Prostate gland (tissue), 2 donors: Measurements from ENCODE around the gene BHLHA15. TPM values are rescaled to one million over a fixed set of nuclear protein-coding genes. Genes with fewer than 3 reads are reported as not detected.

ENCODE experiments used
- DNase-seq: peaks from one replicate; pipeline ENCODE4 v3.0.0-alpha.2; 2019; ENCODE audit warnings: low spot score
- H3K27ac ChIP-seq, 2 donors: fragments of 200-600 bp; sonication (generic); 2 replicates each; pipeline ENCODE4 v1.5.1; 2017 to 2019
- H3K27me3 ChIP-seq: fragments of 200-600 bp; sonication (generic); replicated peaks from 2 replicates; pipeline ENCODE4 v1.5.1; 2019; ENCODE audit not compliant: insufficient read depth
- H3K36me3 ChIP-seq, 2 donors: fragments of 200-600 bp; sonication (generic); 1 replicate in 1 of 2; 2 replicates in 1 of 2; pipeline versions ENCODE4 v1.5.1 to v1.8.1; 2017 to 2019
- H3K4me1 ChIP-seq: fragments of 200-600 bp; sonication (generic); replicated peaks from 2 replicates; pipeline ENCODE4 v1.5.1; 2019
- H3K4me3 ChIP-seq, 2 donors: fragments of 200-600 bp; sonication (generic); 2 replicates each; pipeline ENCODE4 v1.5.1; 2017 to 2019
- H3K9me3 ChIP-seq: fragments of 200-600 bp; sonication (generic); 2 replicates; pipeline ENCODE4 v1.5.1; 2017
- POLR2A ChIP-seq: fragments of 450-650 bp; IDR thresholded peaks from one replicate; pipeline ENCODE4 v1.6.1; 2016; ENCODE audit warnings: antibody characterized with exemption, mild to moderate bottlenecking
- POLR2AphosphoS5 ChIP-seq: sonication (generic); formaldehyde crosslinking; IDR thresholded peaks from one replicate; pipeline ENCODE4 v1.6.1; 2017; ENCODE audit warnings: antibody characterized with exemption
- WGBS: methylation state at CpG from one replicate; pipeline ENCODE4 v1.1.5; 2018; 5-methylcytosine and 5-hydroxymethylcytosine counted together
- intact Hi-C: fragments of 100-400 bp; cut with DNase I; formaldehyde crosslinking; loops from one replicate; pipeline ENCODE4 v1.14.2; 2022
- total RNA-seq, 2 donors: library from RNA; depleted of rRNA; stranded (reverse); fragments of >200 nt; gene quantifications; one replicate each; pipeline ENCODE4 v1.1.0, GENCODE V29; 2016
- TF ChIP-seq, protein P1 (sequence below), 4 experiments: fragments of 200-600 bp in 2 of 4; fragments of 450-650 bp in 2 of 4; sonication (generic) in 2 of 4; IDR thresholded peaks; 1 replicate in 3 of 4; 2 replicates in 1 of 4; pipeline ENCODE4 v1.5.1; 2016 to 2019; ENCODE audit warnings: antibody characterized with exemption in 4 of 4, mild to moderate bottlenecking in 2 of 4, moderate library complexity in 2 of 4

The BHLHA15 gene
- total RNA-seq, 2 donors from 2014 or later = 24.6 to 90.9 TPM

DNA sequence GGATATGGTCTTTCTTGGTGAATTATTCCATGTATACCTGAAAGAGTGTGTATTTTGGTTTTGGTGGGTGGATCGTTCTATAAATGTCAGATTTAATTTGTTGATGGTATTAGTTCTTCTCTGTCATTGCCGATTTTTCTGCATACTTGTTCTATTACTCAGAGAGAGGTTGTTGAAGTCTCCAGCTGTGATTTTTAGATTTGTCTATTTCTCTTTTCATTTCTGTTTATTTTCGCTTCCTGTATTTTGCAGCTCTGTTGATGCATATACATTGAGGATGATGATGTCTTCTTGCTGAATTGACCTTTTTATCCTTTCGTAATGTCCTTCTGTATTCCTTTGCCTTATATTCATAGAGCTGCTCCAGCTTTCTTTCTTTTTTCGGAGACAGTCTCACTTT lies 12.1 kb upstream of the BHLHA15 start:
- no peaks in the 10 kb centered on the region for H3K27me3 ChIP-seq
- no peak for TF ChIP-seq POLR2AphosphoS5
- TF ChIP-seq, protein P1, sequence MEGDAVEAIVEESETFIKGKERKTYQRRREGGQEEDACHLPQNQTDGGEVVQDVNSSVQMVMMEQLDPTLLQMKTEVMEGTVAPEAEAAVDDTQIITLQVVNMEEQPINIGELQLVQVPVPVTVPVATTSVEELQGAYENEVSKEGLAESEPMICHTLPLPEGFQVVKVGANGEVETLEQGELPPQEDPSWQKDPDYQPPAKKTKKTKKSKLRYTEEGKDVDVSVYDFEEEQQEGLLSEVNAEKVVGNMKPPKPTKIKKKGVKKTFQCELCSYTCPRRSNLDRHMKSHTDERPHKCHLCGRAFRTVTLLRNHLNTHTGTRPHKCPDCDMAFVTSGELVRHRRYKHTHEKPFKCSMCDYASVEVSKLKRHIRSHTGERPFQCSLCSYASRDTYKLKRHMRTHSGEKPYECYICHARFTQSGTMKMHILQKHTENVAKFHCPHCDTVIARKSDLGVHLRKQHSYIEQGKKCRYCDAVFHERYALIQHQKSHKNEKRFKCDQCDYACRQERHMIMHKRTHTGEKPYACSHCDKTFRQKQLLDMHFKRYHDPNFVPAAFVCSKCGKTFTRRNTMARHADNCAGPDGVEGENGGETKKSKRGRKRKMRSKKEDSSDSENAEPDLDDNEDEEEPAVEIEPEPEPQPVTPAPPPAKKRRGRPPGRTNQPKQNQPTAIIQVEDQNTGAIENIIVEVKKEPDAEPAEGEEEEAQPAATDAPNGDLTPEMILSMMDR (IDR thresholded peaks at IDR 0.05) = no peak
- TF ChIP-seq POLR2A = no peak
- H3K4me1 ChIP-seq = no peaks in the 10 kb centered on the region
- no peak for DNase-seq
- intact Hi-C loops = no loop called here
- H3K27ac ChIP-seq = no peak overlapping the region
- no peak overlapping the region for H3K4me3 ChIP-seq
- H3K36me3 ChIP-seq = no peaks in the 10 kb centered on the region
- H3K9me3 ChIP-seq = no peaks in the 10 kb centered on the region
- WGBS = 90% methylated on average over 5 of the region's 5 CpGs

DNA sequence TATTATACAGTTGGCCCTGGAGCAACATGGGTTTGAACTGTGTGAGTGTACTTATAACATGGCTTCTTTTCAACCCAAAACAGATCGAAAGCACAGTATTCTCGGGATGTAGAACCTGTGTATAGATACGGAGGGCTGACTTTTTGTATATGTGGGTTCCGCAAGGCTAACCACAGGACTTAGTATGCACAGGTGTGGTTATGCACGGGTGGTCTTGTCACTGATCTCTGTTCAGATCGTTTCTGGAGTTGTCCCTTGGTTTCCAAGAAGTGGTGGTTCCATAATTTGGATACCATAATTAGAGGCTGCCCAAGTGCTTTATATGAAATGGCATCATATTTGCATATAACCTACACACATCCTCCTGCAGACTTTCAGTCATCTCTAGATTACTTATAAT lies 10.9 kb upstream of the BHLHA15 start:
- H3K9me3 ChIP-seq = no peaks in the 10 kb centered on the region
- no peaks in the 10 kb centered on the region for H3K36me3 ChIP-seq
- H3K4me1 ChIP-seq = no peaks in the 10 kb centered on the region
- H3K4me3 ChIP-seq = no peak overlapping the region
- no peak overlapping the region for H3K27ac ChIP-seq
- WGBS = 91% methylated on average over 6 of the region's 6 CpGs
- intact Hi-C loops = no loop called here
- TF ChIP-seq POLR2AphosphoS5 (no peak), POLR2A (no peak)
- TF ChIP-seq, protein P1 (IDR thresholded peaks at IDR 0.05) = no peak
- DNase-seq = no peak
- H3K27me3 ChIP-seq = no peaks in the 10 kb centered on the region

DNA sequence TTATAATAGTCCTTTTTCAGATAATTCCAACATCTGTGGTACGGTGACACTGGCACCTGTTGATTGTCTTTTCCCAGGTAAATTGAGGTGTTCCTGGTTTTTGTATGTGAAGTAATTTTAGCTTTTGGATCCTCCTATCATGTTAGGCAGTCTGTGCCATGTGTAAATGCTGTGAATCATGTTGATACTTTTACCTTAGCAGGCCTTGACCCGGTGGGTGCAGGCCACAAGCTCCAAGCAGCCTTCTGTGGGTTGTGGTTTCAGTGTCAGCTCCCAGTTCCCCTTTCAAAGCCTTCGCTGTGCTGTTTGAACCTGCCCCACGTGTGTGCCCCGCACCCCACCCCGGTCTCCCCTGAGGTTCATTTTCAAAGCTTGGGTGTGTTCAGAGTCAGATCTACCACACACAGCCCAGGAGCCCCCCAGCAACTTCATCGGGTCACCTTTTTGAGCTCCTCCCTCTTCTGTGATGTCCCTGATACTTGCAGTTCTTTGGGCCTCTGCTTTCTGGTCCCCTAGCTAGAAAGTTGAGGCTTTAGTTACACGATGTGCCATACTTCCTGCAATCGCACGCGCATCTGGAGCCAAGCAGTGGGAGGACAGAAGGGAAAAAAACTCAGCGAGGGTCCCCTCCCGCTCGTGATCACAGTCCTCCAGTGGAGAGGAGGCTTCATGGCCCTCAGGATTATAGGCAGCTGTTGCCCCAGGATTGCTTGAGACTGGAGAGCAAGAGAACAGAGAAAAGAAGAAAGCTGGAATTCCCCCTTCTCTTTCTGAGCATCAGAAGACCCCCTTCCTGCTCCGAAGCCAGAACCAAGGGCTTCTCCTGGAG lies 8.7 kb upstream of the BHLHA15 start:
- WGBS = 84% methylated on average over 15 of the region's 15 CpGs
- no peak for DNase-seq
- no peaks in the 10 kb centered on the region for H3K27me3 ChIP-seq
- intact Hi-C loops = no loop called here
- no peak for TF ChIP-seq POLR2AphosphoS5
- no peak overlapping the region for H3K4me3 ChIP-seq
- H3K27ac ChIP-seq = no peak overlapping the region
- no peaks in the 10 kb centered on the region for H3K4me1 ChIP-seq
- no peaks in the 10 kb centered on the region for H3K36me3 ChIP-seq
- no peaks in the 10 kb centered on the region for H3K9me3 ChIP-seq

DNA sequence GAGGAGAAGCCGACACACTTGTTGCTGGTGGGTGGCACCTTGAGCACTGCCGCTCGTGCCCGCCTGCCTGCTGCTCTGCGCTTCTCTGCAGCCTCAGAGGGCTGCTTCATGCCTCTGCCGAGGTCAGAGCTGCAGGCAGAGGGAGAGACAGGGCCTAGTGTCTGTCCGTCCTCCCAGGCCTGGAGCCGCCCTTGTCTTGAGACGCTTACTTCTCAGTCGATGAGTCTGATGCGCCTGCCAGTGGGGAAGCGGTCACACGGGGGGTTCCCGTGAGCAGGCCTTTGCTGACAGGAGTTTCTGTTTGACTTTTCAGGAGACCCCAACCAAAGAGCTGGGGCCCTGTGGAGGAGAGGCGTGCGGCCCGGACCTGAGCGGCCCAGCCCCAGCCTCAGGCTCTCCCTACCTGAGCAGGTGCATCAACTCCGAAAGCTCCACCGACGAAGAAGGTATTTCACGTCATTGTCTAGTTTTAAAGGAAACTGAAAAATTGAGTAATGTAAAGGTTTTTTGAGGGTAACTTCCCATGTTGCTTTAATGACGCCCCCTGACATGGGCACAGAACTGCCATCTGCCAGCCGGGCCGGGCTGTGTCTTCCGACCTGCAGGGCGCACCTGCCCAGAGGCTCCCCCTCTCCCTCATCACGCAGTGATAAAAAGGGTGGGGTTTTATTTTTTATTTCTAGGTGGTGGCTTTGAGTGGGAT lies 7.8 kb upstream of the BHLHA15 start:
- Histone ChIP-seq H3K4me1 (no peaks in the 10 kb centered on the region), H3K36me3 (no peaks in the 10 kb centered on the region), H3K27me3 (no peaks in the 10 kb centered on the region), H3K27ac (no peak overlapping the region), H3K9me3 (no peaks in the 10 kb centered on the region), H3K4me3 (no peak overlapping the region)
- intact Hi-C loops = no loop called here
- 97% methylated on average over 27 of the region's 28 CpGs for WGBS
- TF ChIP-seq POLR2A = no peak
- no peak for TF ChIP-seq POLR2AphosphoS5
- TF ChIP-seq, protein P1 (IDR thresholded peaks at IDR 0.05) = no peak
- no peak for DNase-seq

DNA sequence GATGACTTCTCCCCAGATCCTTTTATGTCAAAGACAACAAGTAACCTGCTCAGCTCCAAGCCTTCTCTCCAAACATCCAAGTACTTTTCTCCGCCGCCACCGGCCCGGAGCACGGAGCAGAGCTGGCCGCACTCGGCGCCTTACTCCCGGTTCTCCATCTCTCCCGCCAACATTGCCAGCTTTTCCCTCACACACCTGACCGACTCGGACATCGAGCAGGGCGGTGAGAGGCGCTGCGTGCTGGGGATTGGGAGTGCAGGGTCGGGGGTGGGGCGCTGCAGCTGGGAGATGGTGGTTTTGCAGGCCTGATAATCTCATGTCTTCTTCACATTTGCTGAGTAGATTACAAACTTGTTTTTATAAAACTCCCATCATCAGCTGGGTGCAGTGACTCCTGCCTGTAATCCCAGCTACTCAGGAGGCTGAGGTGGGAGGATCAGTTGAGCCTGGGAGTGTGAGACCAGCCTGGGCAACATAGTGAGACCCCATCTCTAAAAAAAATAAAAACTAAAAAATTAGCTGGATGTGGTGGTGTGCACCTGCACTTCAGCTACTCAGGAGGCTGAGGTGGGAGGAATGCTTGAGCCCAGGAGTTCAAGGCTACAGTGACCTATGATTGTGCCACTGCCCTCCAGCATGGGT lies 7.2 kb upstream of the BHLHA15 start:
- DNase-seq = no peak
- intact Hi-C loops = no loop called here
- H3K27ac ChIP-seq = no peak overlapping the region

More for the DNA sequence above, 7.2 kb upstream of the BHLHA15 start:
- no peaks in the 10 kb centered on the region for H3K9me3 ChIP-seq
- no peaks in the 10 kb centered on the region for H3K4me1 ChIP-seq
- H3K4me3 ChIP-seq = no peak overlapping the region
- no peak for TF ChIP-seq POLR2AphosphoS5
- no peak for TF ChIP-seq POLR2A
- TF ChIP-seq, protein P1 (IDR thresholded peaks at IDR 0.05) = no peak
- H3K36me3 ChIP-seq = no peaks in the 10 kb centered on the region
- 96% methylated on average over 18 of the region's 18 CpGs for WGBS
- no peaks in the 10 kb centered on the region for H3K27me3 ChIP-seq
